H1 (cell line): Measurements from ENCODE around the gene HIPK3. TPM values are rescaled to one million over a fixed set of nuclear protein-coding genes. Genes with fewer than 3 reads are reported as not detected.

ENCODE experiments used
- EP300 ChIP-seq, 2 experiments: IDR thresholded peaks; 1 replicate in 1 of 2; 2 replicates in 1 of 2; pipeline ENCODE4 v1.6.1; 2011 to 2012; ENCODE audit warnings: low read depth in 2 of 2, low read length in 2 of 2, mild to moderate bottlenecking in 2 of 2, borderline replicate concordance in 1 of 2, inconsistent platforms in 1 of 2, moderate library complexity in 1 of 2
- polyA plus RNA-seq, 7 experiments: library from polyadenylated mRNA; depleted of rRNA in 3 of 7; stranded (reverse) in 5 of 7; unstranded in 2 of 7; fragments of >200 nt in 5 of 7; fragments of 200-250 nt in 2 of 7; gene quantifications; 1 replicate in 5 of 7; 2 replicates in 1 of 7; 4 replicates in 1 of 7; pipeline versions ENCODE4 v1.2.1 to v1.2.3, GENCODE V29; 2011 to 2013; ENCODE audit warnings: missing spikeins in 2 of 7, mixed read lengths in 2 of 7
- total RNA-seq: library from RNA; stranded (reverse); fragmentation: NEBNext Ultra II Directional; extraction: Animal tissue kit (Norgen Biotek cat#: 25700); gene quantifications from 2 replicates; pipeline ENCODE4 v1.2.1, GENCODE V29; 2021

HIPK3 gene
- total and polyA plus RNA-seq, 2 of the 8 experiments (the other 6 are each of a cell fraction or from before 2014, with no cell fraction given) = 5.0 to 22.3 TPM

GRCh38 chr11:33324302-33324985, 67.3 kb downstream of the HIPK3 start (continued):
- TF ChIP-seq EP300 (IDR thresholded peaks at IDR 0.05; ENCODE audit: borderline replicate concordance in 1 of 2, low read depth in 2 of 2, low read length in 2 of 2) = no peak
